Thyroid gland (tissue), 4 donors: Measurements from ENCODE around the gene HCN3.

Experiments
- CTCF ChIP-seq, 6 experiments: fragments of 200-600 bp in 3 of 6; fragments of 450-650 bp in 3 of 6; sonication (generic) in 3 of 6; IDR thresholded peaks; one replicate each; pipeline ENCODE4 v1.5.1; 2016 to 2019; ENCODE audit warnings: antibody characterized with exemption in 6 of 6, mild to moderate bottlenecking in 2 of 6, inconsistent platforms in 1 of 6, moderate library complexity in 1 of 6
- POLR2A ChIP-seq, 2 donors: fragments of 450-650 bp; IDR thresholded peaks; one replicate each; pipeline ENCODE4 v1.6.1; 2017; ENCODE audit warnings: antibody characterized with exemption in 2 of 2, mild to moderate bottlenecking in 2 of 2, moderate library complexity in 1 of 2

- TF ChIP-seq CTCF (IDR thresholded peaks at IDR 0.05) (peak in 1 of 6 experiments; percentile 3), POLR2A (IDR thresholded peaks at IDR 0.05) (no peak)
These were observed 30.0 kb downstream of the HCN3 start for GRCh38 chr1:155307247-155307740.
